Spleen (tissue), 7 donors: ENCODE results near the gene FAM53B.

Source experiments
- POLR2AphosphoS5 ChIP-seq, 3 donors: sonication (generic); formaldehyde crosslinking; IDR thresholded peaks; one replicate each; pipeline ENCODE4 v1.5.1; 2017; ENCODE audit warnings: antibody characterized with exemption in 3 of 3
- TF ChIP-seq, protein P1 (sequence below), 11 experiments: fragments of 200-600 bp in 7 of 11; fragments of 450-650 bp in 4 of 11; sonication (generic) in 4 of 11; IDR thresholded peaks in 8 of 11; conservative IDR thresholded peaks in 3 of 11; 1 replicate in 7 of 11; 2 replicates in 4 of 11; pipeline versions ENCODE4 v1.4.0 to v1.8.0; 2016 to 2021; ENCODE audit warnings: antibody characterized with exemption in 11 of 11, inconsistent platforms in 4 of 11, mild to moderate bottlenecking in 1 of 11
- donor health status: DM: no; HTN: no; CAD: no; lungs with moderate emphysema.
- donor health status: DM: no; HTN: no; CAD: no.
- donor health status: DM: no; HTN: no; CAD: no.

DNA sequence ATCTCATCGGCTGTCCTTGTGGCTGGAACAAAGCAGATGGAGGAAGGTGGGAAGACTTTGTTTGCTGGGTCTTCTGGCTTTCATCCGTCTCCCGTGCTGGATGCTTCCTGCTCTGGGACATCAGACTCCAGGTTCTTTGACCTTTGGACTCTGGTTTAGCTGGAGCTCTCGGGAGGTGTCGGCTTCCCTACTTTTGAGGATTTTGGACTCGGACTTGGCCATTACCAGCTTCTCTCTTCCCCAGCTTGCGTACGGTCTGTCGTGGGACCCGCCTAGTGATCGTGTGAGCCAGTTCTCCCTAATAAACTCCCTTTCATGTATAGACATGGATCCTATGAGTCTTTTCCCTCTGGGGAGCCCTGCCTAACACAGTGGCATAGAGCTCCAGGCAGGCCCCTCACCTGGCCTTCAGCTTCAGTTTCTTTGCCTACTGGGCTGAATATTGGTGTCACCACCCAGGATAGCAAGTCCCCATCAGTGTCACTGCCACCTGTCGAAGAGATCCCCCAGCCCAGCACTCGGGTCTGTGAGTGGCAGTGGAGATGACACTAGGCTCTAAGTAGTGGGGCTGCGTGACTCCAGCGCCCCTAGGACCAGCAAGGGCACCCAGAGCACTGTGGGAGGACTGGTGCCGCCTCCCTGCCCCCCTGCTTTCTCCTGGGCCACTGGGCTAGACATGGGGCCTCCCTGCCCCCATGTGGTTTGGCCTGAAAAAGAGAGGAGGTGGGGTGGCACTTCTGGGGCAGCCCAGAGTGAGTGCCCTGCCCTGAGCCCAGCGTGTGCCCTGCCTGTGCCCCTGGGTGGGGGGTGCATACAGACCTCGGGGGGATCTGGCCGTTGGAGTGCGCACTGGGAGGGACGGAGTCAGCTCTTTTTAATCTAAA, 147.0 kb downstream of the FAM53B start:
- TF ChIP-seq, protein P1, sequence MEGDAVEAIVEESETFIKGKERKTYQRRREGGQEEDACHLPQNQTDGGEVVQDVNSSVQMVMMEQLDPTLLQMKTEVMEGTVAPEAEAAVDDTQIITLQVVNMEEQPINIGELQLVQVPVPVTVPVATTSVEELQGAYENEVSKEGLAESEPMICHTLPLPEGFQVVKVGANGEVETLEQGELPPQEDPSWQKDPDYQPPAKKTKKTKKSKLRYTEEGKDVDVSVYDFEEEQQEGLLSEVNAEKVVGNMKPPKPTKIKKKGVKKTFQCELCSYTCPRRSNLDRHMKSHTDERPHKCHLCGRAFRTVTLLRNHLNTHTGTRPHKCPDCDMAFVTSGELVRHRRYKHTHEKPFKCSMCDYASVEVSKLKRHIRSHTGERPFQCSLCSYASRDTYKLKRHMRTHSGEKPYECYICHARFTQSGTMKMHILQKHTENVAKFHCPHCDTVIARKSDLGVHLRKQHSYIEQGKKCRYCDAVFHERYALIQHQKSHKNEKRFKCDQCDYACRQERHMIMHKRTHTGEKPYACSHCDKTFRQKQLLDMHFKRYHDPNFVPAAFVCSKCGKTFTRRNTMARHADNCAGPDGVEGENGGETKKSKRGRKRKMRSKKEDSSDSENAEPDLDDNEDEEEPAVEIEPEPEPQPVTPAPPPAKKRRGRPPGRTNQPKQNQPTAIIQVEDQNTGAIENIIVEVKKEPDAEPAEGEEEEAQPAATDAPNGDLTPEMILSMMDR (IDR thresholded peaks at IDR 0.05 in 8 of 11, conservative IDR thresholded peaks at IDR 0.05 in 3 of 11) = no peak
- no peak for TF ChIP-seq POLR2AphosphoS5 (IDR thresholded peaks at IDR 0.05)
